BE2C (cell line): ENCODE measurements around the gene PLEKHA8.

Source experiments
- DNase-seq: peaks from one replicate; pipeline ENCODE4 v3.0.0-alpha.2; 2020
- H3K27me3 ChIP-seq: fragments of 250-450 bp; sonication (Bioruptor Pico); 2 replicates; pipeline ENCODE4 v1.5.1; 2020; ENCODE audit warnings: mild to moderate bottlenecking
- H3K36me3 ChIP-seq: fragments of 250-450 bp; sonication (Bioruptor Pico); 2 replicates; pipeline ENCODE4 v1.5.1; 2020; ENCODE audit warnings: mild to moderate bottlenecking
- H3K4me1 ChIP-seq: fragments of 250-450 bp; sonication (Bioruptor Pico); 2 replicates; pipeline ENCODE4 v1.5.1; 2020
- H3K4me3 ChIP-seq: 2 replicates; pipeline ENCODE4 v1.5.1; 2011; ENCODE audit warnings: low read depth, low read length
- H3K9me3 ChIP-seq: fragments of 250-450 bp; sonication (Bioruptor Pico); 2 replicates; pipeline ENCODE4 v1.5.1; 2020
- TF ChIP-seq, protein P1 (sequence below): IDR thresholded peaks from 2 replicates; pipeline ENCODE4 v1.5.1; 2012; ENCODE audit warnings: mild to moderate bottlenecking, low read depth, low read length

Gene PLEKHA8

DNA sequence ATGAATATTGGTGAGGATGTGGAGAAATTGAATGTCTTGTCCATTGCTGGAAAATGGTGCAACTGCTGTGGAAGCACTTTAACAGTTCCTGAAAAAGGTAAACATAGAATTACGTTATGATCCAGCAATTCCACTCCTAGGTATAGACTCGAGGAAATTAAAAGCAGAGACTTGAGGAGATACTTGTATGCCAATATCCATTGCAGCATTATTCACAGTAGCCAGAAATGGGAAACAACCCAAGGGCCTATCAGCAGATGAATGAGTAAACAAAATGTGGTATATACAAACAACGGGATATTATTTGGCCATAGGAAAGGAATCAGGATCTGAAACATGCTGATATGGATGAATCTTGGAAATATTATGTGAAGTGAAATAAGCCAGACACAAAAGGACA lies 74.1 kb downstream of the PLEKHA8 start:
- no peaks in the 10 kb centered on the region for H3K9me3 ChIP-seq
- no peaks in the 10 kb centered on the region for H3K4me1 ChIP-seq
- TF ChIP-seq, protein P1, sequence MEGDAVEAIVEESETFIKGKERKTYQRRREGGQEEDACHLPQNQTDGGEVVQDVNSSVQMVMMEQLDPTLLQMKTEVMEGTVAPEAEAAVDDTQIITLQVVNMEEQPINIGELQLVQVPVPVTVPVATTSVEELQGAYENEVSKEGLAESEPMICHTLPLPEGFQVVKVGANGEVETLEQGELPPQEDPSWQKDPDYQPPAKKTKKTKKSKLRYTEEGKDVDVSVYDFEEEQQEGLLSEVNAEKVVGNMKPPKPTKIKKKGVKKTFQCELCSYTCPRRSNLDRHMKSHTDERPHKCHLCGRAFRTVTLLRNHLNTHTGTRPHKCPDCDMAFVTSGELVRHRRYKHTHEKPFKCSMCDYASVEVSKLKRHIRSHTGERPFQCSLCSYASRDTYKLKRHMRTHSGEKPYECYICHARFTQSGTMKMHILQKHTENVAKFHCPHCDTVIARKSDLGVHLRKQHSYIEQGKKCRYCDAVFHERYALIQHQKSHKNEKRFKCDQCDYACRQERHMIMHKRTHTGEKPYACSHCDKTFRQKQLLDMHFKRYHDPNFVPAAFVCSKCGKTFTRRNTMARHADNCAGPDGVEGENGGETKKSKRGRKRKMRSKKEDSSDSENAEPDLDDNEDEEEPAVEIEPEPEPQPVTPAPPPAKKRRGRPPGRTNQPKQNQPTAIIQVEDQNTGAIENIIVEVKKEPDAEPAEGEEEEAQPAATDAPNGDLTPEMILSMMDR: no peak
- DNase-seq: no peak
- no peak overlapping the region for H3K4me3 ChIP-seq
- no peaks in the 10 kb centered on the region for H3K36me3 ChIP-seq
- no peaks in the 10 kb centered on the region for H3K27me3 ChIP-seq

GRCh38 chr7:30104157-30104556 lies 75.9 kb downstream of the PLEKHA8 start:
- H3K27me3 ChIP-seq: no peaks in the 10 kb centered on the region
- TF ChIP-seq, protein P1: no peak
- H3K4me1 ChIP-seq: no peaks in the 10 kb centered on the region

GRCh38 chr7:30112103-30112713 lies 84.0 kb downstream of the PLEKHA8 start:
- no peaks in the 10 kb centered on the region for H3K9me3 ChIP-seq
- TF ChIP-seq, protein P1: no peak
- no peaks in the 10 kb centered on the region for H3K27me3 ChIP-seq
- no peak for DNase-seq
- H3K4me1 ChIP-seq: no peaks in the 10 kb centered on the region
- H3K36me3 ChIP-seq: no peaks in the 10 kb centered on the region
- no peak overlapping the region for H3K4me3 ChIP-seq

More at GRCh38 chr7:30104157-30104556, 75.9 kb downstream of the PLEKHA8 start:
- H3K4me3 ChIP-seq: no peak overlapping the region
- H3K36me3 ChIP-seq: no peaks in the 10 kb centered on the region
- H3K9me3 ChIP-seq: no peaks in the 10 kb centered on the region
- DNase-seq: no peak

GRCh38 chr7:30113144-30113543 lies 84.9 kb downstream of the PLEKHA8 start:
- H3K36me3 ChIP-seq: no peaks in the 10 kb centered on the region
- H3K4me1 ChIP-seq: no peaks in the 10 kb centered on the region
- H3K4me3 ChIP-seq: no peak overlapping the region
- TF ChIP-seq, protein P1: no peak
- no peaks in the 10 kb centered on the region for H3K27me3 ChIP-seq
- no peak for DNase-seq
- H3K9me3 ChIP-seq: no peaks in the 10 kb centered on the region

DNA sequence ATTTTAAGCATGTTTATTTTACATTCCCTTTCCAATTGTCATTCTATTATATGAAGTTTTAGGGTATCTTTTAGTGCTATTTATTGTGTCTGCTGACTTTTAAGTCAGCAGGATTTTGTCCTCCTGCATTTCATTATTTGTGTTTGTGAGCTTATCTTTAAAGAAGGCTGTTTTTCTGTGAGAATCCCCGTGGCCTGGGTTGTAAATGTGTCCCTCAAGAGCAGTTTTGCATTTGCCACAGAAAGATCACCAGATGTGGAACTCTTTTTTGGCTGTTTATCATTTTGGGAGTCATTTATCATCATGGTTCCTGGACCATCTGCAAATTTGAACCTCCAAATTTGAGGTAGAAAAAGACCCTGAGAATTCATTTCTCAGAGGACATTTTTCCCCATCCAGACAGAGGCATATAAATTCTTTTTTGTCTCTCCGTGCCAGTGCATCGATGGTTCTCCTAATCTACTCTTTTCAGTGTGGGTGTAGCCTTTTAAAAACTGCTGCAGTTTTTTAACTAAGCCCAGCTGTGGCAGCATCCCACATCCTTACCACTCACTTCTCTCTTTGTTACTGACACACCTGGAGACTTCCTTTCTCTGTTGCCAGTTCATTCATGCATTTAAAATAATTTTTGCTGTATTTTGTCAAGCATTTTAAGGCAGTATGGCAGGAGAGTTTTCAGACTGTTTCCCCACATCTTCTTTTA lies 86.5 kb downstream of the PLEKHA8 start:
- Histone ChIP-seq H3K4me3 (no peak overlapping the region), H3K36me3 (no peaks in the 10 kb centered on the region), H3K9me3 (no peaks in the 10 kb centered on the region), H3K27me3 (no peaks in the 10 kb centered on the region), H3K4me1 (no peaks in the 10 kb centered on the region)
- DNase-seq: no peak
- TF ChIP-seq, protein P1: no peak

GRCh38 chr7:30115709-30116297 lies 87.6 kb downstream of the PLEKHA8 start:
- Histone ChIP-seq H3K4me3 (no peak overlapping the region), H3K27me3 (no peaks in the 10 kb centered on the region), H3K9me3 (no peaks in the 10 kb centered on the region), H3K36me3 (no peaks in the 10 kb centered on the region), H3K4me1 (no peaks in the 10 kb centered on the region)
- TF ChIP-seq, protein P1: no peak
- no peak for DNase-seq
